HG03520 (cell line): Measurements from ENCODE around the gene DCAF16.
"Not testable (repeated sequence)": the region's sequence is repeated elsewhere in the genome, so short reads cannot be mapped to it uniquely, and the experiment has no call there.

ENCODE experiments used
- ATAC-seq: cut with Tn5 transposase; IDR thresholded peaks from one replicate; pipeline ENCODE4 v1.9.1; 2021; ENCODE audit warnings: mild to moderate bottlenecking, moderate library complexity; ENCODE audit not compliant: unreplicated experiment

The DCAF16 gene

DNA sequence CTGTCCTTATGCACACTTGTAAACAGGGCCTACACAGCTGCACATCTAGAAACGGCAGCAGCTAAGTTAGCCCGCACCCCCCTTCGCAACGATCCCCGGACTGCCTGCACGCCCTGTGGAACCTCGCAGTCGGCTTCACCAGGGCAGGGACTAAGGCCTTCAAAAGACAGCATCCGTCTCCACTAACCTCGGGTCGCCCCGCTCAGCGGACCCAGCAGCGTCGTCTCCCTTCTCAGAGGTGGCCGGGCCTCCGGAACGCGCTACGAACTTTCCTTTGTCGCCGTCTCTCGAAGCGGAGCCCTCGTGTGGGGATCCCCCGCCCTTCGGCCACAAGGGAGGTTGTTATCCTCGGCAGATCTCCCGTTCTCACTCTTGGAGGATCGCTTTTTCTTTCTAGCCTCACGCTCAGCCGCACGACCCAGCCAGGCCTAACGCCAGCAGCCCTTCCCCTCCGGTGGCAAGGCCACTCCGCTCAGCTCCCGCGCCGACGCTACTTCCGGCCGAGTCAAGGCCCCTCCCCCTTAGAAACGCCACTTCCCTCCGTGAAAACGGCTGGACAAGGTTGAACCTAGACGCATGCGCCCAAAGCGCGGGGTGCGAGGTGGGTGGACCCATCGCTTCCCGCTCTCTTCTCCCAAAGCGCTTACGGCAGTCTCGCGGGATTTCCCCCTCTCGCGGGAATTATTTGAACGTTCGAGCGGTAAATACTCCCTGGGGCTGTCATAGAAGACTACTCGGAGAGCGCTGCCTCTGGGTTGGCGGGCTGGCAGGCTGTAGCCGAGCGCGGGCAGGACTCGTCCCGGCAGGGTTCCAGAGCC lies at the start of gene DCAF16, which contains the start of gene NCAPG:
Gene DCAF16 (minus strand): TSS at position 498 of the 818 bp plus-strand sequence. CDS start 6,616 bp downstream, outside the sequence.
Gene NCAPG (plus strand): TSS at position 720 of the 818 bp plus-strand sequence. CDS start 99 bp downstream, outside the sequence.
- peak; percentile 89 for ATAC-seq

DNA sequence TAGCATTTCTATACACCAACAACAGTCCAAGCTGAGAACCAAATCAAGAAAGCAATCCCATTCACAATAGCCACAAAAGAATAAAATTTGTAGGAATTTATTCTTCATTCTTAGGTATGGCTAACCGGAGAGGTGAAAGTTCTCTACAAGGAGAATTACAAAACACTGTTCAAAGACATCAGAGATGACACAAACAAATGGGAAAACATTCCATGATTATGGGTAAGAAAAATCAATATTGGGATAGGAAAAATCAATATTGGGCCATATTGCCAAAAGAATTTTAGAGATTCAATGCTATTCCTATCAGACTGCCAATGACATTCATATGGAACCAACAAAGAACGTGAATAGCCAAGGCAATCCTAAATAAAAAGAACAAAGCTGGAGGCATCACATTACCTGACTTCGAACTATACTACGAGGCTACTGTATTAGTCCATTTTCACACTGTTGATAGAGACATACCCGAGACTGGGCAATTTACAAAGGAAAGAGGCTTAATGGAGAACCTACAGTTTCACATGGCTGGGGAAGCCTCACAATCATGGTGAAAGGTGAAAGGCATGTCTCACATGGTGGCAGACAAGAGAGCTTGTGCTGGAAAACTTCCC lies 49.3 kb upstream of the DCAF16 start:
- ATAC-seq = no peak

DNA sequence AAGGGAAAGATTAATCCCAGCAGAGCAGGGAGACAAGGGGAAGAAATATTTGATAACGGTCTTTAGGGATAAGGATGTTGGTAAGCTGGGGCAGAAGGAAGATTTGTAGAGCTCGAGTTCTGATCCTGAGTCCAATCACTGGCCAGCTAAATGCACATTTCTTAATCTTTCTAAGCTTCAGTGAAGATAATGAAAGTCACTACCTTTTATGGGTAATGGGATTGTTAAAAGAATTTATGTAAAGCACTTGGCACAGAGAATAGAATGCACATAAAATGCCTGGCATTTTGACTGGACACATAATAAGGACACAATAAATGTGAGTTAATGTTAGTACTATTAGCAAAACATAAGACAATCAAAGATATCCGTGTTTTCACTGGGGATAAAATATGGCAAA lies 43.5 kb upstream of the DCAF16 start:
- no peak for ATAC-seq

- no peak for ATAC-seq
Measured at GRCh38 chr4:17851959-17852358, 41.4 kb upstream of the DCAF16 start.

DNA sequence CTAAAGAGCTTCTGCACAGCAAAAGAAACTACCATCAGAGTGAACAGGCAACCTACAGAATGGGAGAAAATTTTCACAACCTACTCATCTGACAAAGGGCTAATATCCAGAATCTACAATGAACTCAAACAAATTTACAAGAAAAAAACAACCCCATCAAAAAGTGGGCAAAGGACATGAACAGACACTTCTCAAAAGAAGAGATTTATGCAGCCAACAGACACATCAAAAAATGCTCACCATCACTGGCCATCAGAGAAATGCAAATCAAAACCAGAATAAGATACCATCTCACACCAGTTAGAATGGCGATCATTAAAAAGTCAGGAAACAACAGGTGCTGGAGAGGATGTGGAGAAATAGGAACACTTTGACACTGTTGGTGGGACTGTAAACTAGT lies 39.7 kb upstream of the DCAF16 start:
- ATAC-seq = not testable (repeated sequence)

DNA sequence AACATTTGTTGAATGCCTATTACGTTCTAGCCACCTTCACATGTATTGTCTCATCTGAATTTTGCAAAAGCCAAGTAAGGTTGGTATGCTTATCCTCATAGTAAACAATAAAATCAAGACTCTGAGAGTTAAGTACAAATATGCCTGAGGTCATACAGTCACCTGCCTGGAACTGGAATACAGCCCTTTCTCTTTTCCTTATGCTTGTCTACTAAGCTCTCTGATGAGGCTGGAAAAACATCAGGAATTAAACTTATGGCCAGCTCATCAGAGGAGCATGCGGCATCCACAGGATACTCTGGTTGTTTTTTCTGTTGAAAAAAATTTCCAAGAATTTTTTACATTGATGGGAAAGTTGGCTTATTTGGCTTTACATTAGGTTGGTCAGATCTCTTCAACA lies 35.7 kb upstream of the DCAF16 start:
- ATAC-seq = no peak

- no peak for ATAC-seq
Measured at GRCh38 chr4:17823871-17824669, 13.5 kb upstream of the DCAF16 start.

GRCh38 chr4:17817027-17817426 lies 6.5 kb upstream of the DCAF16 start:
- ATAC-seq = peak; percentile 79

GRCh38 chr4:17816142-17816541 lies 5.6 kb upstream of the DCAF16 start:
- ATAC-seq = no peak

- no peak for ATAC-seq
Measured at GRCh38 chr4:17814140-17814539, 3.6 kb upstream of the DCAF16 start.

GRCh38 chr4:17812801-17813200 lies 2.2 kb upstream of the DCAF16 start:
- no peak for ATAC-seq

GRCh38 chr4:17812125-17812524 lies 1.6 kb upstream of the DCAF16 start:
- ATAC-seq = no peak

DNA sequence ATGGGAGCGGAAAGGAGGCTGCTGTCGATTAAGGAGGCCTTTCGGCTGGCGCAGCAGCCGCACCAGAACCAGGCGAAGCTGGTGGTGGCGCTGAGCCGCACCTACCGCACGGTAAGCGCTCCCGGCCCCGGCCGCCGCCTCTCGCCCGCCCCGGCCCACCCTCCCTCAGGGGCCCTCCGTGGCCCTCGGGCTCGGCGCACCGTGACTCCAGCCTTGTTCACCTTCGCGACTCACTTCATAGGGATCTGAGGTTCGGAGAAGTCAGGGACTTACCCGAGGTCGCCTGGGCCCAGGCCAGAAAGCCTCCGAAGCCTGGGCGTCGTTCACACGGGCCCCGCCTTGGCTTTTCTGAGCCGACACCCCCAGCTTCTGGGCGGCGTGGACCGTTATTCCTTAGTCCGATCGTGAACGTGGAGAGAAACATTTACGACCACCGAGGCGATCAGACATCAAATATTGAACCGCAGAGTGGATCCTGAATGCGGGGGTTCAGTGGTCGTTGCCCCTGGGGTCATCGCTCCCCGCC lies 584 bp upstream of the DCAF16 start:
- ATAC-seq = peak; percentile 23

- no peak for ATAC-seq
Measured at GRCh38 chr4:17809667-17810066, 890 bp downstream of the DCAF16 start.

- no peak for ATAC-seq
Measured at GRCh38 chr4:17807446-17807845, 3.1 kb downstream of the DCAF16 start.

- ATAC-seq = no peak
Measured at GRCh38 chr4:17805580-17806155, 4.9 kb downstream of the DCAF16 start.

GRCh38 chr4:17797808-17798207 lies 12.7 kb downstream of the DCAF16 start:
- no peak for ATAC-seq

GRCh38 chr4:17794730-17795129 lies 15.8 kb downstream of the DCAF16 start:
- ATAC-seq = no peak

DNA sequence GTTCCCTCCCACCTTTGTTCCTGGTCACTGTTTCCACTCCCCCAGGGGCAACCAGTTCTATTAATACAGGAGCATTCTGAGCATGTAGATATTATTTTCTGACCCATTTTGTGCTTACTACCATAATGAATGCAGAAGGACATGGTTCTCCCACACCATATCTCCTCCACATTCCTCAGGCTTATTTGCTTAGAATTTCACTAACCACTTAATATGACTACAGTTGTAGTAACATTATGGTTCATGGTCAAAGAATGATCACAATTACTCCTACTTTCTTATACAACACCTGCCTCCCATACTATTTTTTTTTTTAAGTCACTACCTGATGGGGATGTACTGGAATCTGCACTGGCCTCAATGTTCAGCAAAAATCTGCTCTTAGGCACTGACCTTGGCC lies 21.6 kb downstream of the DCAF16 start:
- no peak for ATAC-seq

DNA sequence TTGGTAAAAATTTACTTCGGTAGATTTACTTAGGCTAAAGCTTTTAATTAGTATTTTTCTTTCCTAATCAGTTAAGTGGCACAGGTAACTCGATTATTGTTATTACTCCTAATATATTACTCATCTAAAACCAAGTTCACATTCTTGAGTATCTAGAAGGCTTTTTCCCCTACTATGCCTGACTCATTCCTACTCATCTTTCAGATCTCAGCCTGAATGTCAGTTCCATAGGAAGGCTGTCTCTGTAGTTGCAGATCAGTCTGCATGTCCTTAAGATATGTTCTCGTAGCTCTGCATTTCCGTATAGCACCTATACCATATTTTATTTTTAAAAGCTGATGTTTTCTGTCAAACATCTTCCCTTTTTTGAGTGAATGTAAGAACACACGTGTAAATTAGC lies 23.2 kb downstream of the DCAF16 start:
- no peak for ATAC-seq

GRCh38 chr4:17786567-17786966 lies 24.0 kb downstream of the DCAF16 start:
- no peak for ATAC-seq
